GM21526 (cell line): ENCODE measurements around the gene CYP4A11.
"Not testable (repeated sequence)": the region's sequence is repeated elsewhere in the genome, so short reads cannot be mapped to it uniquely, and the experiment has no call there.

Experiments
- ATAC-seq: cut with Tn5 transposase; IDR thresholded peaks from one replicate; pipeline ENCODE4 v1.9.1; 2021; ENCODE audit warnings: moderate library complexity; ENCODE audit not compliant: unreplicated experiment, low FRiP score

The CYP4A11 gene

DNA sequence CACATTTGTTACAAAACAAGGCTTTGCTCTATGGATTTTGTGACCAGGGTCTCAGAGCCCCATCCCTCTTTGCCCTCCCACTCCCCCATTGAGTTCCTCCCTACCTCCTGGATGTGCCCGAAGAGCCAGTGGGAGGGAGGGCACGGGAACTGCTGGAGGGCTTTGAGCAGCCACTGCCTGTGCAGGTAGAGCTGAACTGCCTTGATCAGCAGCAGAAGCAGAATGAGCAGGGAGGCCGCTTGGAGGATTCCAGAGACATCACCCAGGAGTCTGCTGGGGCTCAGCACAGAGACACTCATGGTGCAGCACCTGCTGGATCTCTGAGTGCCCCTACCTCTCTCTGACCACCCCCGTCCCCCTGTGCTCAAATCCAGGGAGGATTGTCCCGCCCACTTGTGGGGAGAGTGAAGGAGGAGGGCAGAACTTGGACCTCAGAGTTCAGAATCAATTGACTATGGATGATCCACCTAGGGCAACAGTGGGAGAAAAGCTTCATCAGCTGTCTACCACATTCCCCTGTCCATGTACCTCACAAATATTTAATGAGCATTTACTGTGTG lies at the start of gene CYP4A11:
Gene CYP4A11 (minus strand): TSS at position 342 of the 560 bp plus-strand sequence. CDS start 43 bp downstream, at position 299.
- ATAC-seq = no peak

DNA sequence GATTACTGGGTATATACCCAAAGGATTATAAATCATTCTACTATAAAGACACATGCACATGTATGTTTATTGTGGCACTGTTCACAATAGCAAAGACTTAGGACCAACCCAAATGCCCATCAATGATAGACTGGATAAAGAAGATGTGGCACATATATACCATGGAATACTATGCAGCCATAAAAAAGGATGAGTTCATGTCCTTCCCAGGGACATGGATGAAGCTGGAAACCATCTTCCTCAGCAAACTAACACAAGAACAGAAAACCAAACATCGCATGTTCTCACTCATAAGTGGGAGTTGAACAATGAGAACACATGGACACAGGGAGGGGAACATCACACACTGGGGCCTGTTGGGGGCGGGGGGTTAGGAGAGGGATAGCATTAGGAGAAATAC lies 49.3 kb upstream of the CYP4A11 start:
- ATAC-seq = not testable (repeated sequence)

- ATAC-seq = no peak
These were observed 42.7 kb upstream of the CYP4A11 start for GRCh38 chr1:46983830-46984586.

GRCh38 chr1:46983166-46983829 lies 42.0 kb upstream of the CYP4A11 start:
- ATAC-seq = no peak

DNA sequence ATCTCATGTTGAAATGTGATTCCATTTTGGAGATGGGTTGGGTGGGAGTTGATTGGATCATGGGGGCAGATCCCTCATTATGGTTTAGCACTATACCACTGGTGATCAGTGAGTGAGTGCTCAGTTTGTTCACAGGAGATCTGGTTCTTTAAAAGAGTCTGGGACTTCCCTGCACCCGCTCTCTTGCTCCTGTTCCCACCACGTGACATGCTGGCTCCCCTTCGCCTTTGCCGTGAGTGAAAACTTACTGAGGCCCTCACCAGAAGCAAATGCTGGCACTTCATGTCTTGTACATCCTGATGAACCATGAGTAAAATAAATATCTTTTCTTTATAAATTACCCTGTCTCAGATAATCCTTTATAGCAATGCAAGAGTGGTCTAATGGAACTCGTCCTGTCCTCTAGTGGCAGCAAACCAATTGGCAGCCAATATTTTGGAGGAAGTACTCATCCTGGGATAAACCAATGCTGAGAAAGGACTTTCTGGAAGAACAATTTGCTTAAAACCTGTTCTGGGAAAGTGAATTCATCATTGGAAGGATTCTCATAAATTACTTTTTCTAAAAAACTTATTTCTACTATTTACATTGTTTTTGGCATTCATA lies 27.8 kb upstream of the CYP4A11 start:
- ATAC-seq = no peak

DNA sequence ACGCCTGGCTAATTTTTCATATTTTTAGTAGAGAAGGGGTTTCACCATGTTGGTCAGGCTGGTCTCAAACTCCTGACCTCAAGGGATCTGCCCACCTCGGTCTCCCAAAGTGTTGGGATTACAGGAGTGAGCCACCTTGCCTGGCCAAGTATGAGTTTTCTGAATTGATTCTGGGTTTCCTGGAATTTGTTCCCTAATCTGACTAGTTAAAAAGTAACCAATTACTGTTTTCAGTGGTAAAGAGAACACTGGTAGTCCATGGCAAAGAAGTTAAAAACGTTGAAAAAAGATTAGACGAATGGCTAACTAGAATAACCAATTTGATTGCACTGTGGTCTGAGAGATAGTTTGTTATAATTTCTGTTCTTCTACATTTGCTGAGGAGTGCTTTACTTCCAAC lies 21.0 kb upstream of the CYP4A11 start:
- not testable (repeated sequence) for ATAC-seq

DNA sequence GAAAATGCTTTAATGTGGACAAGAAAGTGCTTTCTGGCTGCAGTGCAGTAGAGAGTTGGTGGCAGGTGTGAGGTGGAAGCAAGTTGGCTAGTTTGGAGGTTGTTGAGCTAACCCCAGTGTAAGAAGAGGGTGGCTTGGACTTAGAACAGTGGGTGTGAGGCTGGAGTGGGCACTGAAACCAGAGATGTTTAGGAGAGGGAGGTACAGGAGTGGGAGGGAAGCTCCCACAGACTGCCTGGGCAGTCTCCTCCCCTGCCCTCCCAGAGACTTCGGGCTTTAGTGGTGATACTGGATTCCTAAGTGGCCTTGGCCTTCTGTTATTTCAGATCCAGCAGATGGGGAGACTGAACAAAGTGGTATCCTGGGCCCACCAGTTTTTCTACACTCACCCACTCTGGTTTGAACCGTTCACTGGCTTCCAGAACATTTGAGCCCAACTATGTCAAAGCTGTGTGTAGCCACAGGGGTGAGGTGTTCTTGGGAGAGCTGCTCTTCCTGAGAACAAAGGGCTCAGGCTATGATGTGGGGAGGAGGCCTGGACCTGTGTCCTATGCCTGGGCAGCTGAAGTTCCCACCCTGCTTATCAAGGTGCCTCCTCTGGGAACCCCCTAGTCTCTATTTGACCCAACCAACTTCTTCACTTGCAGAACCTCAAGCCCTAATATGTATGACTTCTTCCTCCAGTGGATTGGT lies 19.9 kb upstream of the CYP4A11 start:
- no peak for ATAC-seq

GRCh38 chr1:46960250-46960649 lies 19.0 kb upstream of the CYP4A11 start:
- no peak for ATAC-seq

DNA sequence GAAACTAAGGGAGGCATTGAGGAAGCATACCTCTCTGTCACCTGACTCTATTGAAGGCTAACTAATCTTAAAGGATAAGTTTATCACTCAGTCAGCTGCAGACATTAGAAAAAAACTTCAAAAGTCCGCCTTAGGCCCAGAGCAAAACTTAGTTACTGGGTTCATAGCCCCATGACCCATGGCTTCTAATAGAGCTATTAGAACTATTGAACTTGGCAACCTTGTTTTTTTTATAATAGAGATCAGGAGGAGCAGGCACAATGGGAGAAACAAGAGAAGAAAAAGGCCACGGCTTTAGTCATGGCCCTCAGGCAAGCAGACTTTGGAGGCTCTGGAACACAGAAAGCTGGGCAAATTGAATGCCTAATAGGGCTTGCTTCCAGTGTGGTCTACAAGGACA lies 13.8 kb upstream of the CYP4A11 start:
- ATAC-seq = not testable (repeated sequence)

GRCh38 chr1:46953847-46954246 lies 12.6 kb upstream of the CYP4A11 start:
- not testable (repeated sequence) for ATAC-seq

DNA sequence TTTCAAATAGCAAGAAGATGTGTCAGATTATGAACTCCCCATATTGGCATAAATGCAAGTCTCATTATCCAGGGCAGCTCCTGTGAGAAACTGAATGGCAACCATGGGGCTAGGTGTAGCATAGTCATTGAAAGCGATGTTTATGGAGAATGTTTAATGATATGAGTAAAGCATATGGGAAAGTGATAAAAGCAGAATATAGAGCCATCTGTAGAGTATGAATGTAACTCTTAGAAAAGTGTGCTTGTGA lies 8.1 kb upstream of the CYP4A11 start:
- not testable (repeated sequence) for ATAC-seq

DNA sequence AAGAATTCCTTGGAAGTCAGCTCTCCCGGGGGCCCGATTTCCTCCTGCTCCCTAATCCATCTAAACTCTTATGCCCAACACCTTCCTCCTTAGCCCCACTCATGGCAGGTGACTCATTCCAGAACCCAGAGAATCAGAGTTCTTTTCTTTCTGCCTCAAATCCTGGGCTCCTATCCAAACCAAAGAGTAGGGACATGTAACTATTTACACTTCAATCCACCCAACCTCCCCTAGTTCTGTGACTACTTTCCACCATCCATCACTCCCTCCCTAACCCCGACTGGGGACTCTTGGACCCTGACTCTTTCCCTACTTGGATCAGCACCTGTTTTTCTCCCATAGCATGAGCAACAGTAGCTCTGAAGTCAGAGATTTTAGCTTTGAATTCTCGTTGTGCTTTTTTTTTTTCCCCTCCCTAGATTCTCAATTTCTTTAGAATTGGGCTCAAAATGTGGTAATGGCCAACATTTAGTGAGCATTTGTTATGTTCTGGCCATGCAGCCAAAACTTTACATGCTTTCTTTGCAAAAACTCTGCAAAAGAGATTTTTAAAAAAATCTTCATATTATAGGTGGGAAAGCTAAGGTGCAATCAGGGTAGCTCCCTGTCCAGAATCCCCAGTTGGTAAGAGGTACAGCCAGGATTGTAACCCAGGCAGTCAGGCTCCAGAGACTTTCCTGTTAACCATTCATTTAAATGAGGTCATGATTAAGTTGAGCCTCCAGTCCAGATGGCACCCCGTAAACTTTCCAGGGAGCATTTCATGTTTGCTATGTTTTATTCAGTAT lies 7.5 kb upstream of the CYP4A11 start:
- no peak for ATAC-seq

DNA sequence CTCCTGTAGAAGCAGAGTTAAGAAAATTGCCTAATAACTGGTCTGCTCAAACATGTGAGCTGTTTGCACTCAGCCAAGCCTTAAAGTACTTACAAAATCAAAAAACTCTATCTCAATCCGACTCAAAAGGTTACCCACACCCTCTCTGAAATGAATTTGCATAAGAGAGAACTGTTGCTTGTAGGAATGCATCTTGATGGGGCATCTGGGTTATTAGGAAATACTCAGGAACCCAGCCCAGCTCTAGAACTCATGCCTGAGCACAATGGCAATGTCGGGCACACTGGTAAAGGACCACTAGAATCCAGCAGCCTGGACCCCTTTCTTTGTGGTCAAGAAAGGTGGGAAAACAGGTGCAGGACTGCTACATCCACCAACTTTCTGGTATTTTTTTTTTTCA lies 6.4 kb upstream of the CYP4A11 start:
- not testable (repeated sequence) for ATAC-seq

- no peak for ATAC-seq
These were observed 810 bp upstream of the CYP4A11 start for GRCh38 chr1:46942086-46942485.

- ATAC-seq = no peak
These were observed 969 bp downstream of the CYP4A11 start for GRCh38 chr1:46940307-46940706.

DNA sequence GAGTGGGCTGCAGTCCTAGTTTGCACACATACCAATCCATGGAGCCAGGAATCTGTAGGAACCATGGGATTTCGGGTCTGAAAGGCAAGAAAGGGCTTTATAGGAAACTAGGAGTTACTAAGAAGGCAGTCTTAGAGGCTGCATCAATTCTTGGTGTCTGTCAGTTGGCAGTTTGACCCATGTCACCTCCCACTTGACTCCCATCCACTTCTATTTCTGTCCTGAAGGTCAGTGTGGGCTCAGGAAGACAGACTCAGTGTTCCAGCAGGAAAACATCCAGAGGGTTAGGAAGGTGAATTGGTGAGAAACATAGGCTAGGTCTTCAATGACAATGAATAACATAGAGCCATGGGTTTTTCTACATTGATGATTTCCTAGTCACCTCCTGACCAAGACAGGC lies 4.0 kb downstream of the CYP4A11 start:
- no peak for ATAC-seq

DNA sequence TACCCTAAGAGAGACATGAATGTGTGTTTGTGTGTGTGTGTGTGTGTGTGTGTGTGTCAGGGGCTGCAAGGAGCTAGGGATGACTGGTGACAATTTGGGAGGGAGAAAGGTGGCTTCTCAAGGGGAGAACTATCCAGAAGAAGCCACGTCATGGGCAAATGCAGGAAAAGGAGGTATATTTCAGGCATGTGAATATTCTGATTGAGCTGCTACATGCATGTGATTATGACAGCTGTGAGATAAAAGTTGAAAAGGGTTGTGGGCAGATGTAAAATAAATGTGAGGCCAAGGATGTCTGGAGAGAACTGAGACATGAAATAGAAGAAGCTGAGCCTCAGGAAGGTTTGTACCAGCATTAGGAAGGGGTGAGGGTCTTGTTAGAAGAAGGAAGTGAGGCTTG lies 4.5 kb downstream of the CYP4A11 start:
- no peak for ATAC-seq

- ATAC-seq = not testable (repeated sequence)
These were observed 6.4 kb downstream of the CYP4A11 start for GRCh38 chr1:46934852-46935251.

DNA sequence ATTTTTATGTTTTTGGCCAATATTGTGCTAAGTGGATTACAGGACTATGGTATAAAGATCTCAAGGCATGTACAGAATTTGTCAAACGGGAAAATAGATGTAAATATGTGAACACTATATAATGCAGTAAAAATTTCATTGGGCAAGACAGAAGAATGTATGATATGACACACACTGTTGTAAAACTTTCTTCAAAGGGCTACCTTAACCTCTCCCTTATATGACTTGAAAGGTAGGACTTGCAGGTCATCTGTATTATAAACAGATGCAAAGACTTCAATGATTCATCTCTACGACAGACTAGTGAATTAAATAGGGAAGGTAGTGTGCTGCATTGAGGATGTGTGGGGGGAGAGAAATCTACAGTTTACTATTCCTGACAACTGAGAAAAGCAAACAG lies 9.3 kb downstream of the CYP4A11 start:
- ATAC-seq = not testable (repeated sequence)

DNA sequence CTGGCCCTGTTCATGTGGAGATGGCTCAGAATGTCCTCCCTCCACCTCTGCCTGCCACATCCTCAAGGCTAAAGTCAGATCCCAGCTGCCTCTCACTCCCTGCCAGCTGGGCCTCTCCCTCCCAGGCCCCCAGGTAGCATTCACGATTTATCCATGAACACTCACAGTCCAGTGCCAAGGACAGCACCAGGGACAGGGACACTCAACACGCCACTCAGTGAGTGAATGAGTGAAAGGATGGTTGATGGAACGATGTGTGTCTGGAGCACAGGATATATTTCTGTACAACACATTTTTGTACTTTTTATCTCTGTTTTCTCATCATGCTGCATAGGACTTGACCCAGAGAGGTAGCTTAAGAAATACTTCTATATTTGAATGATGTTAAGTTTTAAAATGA lies 10.1 kb downstream of the CYP4A11 start:
- no peak for ATAC-seq
